ENCODE results near the gene GNG2. TPM values are rescaled to one million over a fixed set of nuclear protein-coding genes. Genes with fewer than 3 reads are reported as not detected.

GNG2 gene
- total RNA-seq, 1 experiment from 2014 or later, result 18.9 TPM

DNA sequence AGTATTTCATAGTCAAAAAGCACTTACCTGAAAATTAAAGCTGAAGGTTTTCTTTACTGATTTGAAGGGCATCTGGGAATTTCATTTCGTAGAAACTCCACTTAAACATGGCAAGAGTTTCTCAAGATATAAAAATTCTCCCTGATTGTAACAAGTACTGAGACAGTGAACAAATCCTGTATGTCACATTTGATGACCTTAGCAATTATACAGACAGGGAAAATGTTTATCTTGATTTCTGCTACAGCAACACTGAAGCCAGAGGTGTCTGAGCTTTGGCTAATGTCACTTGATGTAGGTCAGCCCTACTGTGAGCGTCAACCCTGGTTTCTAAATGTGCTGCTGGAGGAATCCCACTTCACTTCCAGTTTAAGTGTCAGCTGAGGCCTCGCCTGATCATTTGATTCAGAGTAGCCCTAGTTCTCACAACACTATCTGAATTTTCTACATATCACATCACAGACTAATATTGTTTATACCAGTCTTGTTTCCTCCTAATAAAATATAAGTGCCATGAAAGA is 149.8 kb downstream of the GNG2 start:
- H3K9me3 ChIP-seq (ENCODE audit: low read depth, low read length, poor library complexity, severe bottlenecking), result no peaks in the 10 kb centered on the region
- H3K27ac ChIP-seq (ENCODE audit: low read depth, low read length, poor library complexity, severe bottlenecking), result peak overlapping the region; percentile 3
- H3K36me3 ChIP-seq (ENCODE audit: insufficient read depth, low read length, poor library complexity, severe bottlenecking), result peaks cover 69% of the 10 kb centered on the region
- no peak for DNase-seq (ENCODE audit: low spot score)
- intact Hi-C loops (cut with micrococcal nuclease; ENCODE audit: unreplicated experiment), result loop anchor here (5.0 kb wide), 1 partner anchor 57 kb away; the partner anchor contains the start of gene NID2
- BruUV-seq (replicated peaks), result no TSS peak
- TF ChIP-seq, protein P1, sequence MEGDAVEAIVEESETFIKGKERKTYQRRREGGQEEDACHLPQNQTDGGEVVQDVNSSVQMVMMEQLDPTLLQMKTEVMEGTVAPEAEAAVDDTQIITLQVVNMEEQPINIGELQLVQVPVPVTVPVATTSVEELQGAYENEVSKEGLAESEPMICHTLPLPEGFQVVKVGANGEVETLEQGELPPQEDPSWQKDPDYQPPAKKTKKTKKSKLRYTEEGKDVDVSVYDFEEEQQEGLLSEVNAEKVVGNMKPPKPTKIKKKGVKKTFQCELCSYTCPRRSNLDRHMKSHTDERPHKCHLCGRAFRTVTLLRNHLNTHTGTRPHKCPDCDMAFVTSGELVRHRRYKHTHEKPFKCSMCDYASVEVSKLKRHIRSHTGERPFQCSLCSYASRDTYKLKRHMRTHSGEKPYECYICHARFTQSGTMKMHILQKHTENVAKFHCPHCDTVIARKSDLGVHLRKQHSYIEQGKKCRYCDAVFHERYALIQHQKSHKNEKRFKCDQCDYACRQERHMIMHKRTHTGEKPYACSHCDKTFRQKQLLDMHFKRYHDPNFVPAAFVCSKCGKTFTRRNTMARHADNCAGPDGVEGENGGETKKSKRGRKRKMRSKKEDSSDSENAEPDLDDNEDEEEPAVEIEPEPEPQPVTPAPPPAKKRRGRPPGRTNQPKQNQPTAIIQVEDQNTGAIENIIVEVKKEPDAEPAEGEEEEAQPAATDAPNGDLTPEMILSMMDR (conservative IDR thresholded peaks at IDR 0.05; ENCODE audit: low read depth, low read length), result no peak
- no peak for TF ChIP-seq EZH2 (IDR thresholded peaks at IDR 0.05; ENCODE audit: borderline replicate concordance, low read depth, low read length, poor library complexity, severe bottlenecking)
- peaks cover 19% of the 10 kb centered on the region for H3K4me1 ChIP-seq (ENCODE audit: insufficient read depth, low read length, poor library complexity, severe bottlenecking)
- ChIA-PET CTCF (no interaction called here), POLR2A (ENCODE audit: low non-redundant PET) (no interaction called here)
- H3K27me3 ChIP-seq (replicated peaks; ENCODE audit: insufficient read depth, low read depth, low read length, poor library complexity), result no peaks in the 10 kb centered on the region
- no peak overlapping the region for H3K4me3 ChIP-seq (ENCODE audit: low read depth, low read length, poor library complexity, severe bottlenecking)

DNA sequence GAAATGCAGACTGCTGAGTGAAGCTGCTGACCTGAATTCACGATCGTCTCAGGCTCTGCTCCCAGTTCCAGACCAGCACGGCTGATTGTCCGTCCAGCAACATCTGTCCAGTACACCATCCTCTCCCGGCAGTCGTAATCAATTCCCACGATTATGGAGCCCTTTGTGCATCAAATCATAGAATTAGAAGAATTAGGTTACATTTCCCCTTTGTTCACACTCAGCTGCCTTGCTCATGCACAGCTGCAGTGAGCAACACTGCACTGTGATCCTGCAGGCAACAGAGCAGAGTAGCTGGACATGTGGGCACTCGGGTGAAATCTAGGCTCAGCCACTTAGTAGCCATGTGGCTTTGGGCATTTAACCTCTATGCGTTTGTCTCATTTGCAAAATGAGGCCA is 151.1 kb downstream of the GNG2 start:
- BruUV-seq (replicated peaks), result no TSS peak
- no peak overlapping the region for H3K4me3 ChIP-seq (ENCODE audit: low read depth, low read length, poor library complexity, severe bottlenecking)
- intact Hi-C loops (cut with micrococcal nuclease; ENCODE audit: unreplicated experiment), result loop anchor here (5.0 kb wide), 1 partner anchor 56 kb away; the partner anchor contains the start of gene NID2
- no peak overlapping the region for H3K27ac ChIP-seq (ENCODE audit: low read depth, low read length, poor library complexity, severe bottlenecking)
- no peak for TF ChIP-seq EZH2 (IDR thresholded peaks at IDR 0.05; ENCODE audit: borderline replicate concordance, low read depth, low read length, poor library complexity, severe bottlenecking)
- TF ChIP-seq, protein P1 (conservative IDR thresholded peaks at IDR 0.05; ENCODE audit: low read depth, low read length), result no peak
- no peaks in the 10 kb centered on the region for H3K27me3 ChIP-seq (replicated peaks; ENCODE audit: insufficient read depth, low read depth, low read length, poor library complexity)
- POLR2A ChIA-PET (ENCODE audit: low non-redundant PET), result no interaction called here
- DNase-seq (ENCODE audit: low spot score), result no peak
- CTCF ChIA-PET, result no interaction called here
- H3K9me3 ChIP-seq (ENCODE audit: low read depth, low read length, poor library complexity, severe bottlenecking), result no peaks in the 10 kb centered on the region
- peaks cover 27% of the 10 kb centered on the region for H3K4me1 ChIP-seq (ENCODE audit: insufficient read depth, low read length, poor library complexity, severe bottlenecking)
- peaks cover 57% of the 10 kb centered on the region for H3K36me3 ChIP-seq (ENCODE audit: insufficient read depth, low read length, poor library complexity, severe bottlenecking)

DNA sequence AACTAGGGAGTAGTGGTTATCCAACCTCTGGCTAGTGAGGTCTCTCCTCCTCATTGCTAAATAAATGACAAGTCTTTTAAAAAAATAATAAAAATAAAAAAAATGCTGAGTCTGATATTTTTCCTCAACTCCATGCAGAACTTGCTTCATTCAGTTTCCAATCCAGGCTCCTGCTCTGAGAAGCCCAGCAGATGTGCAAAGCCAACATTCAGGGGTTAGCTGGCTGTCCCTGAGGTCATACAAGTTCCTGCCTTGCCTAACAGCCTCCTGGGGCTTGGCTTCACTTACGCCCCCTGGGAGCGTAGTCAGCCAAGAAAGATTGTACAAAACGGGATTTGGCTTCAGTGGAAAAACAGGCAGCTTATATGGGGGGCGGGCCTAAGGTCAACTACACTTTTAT is 152.2 kb downstream of the GNG2 start:
- no peak for DNase-seq (ENCODE audit: low spot score)
- CTCF ChIA-PET, result no interaction called here
- Histone ChIP-seq H3K4me1 (ENCODE audit: insufficient read depth, low read length, poor library complexity, severe bottlenecking) (peaks cover 27% of the 10 kb centered on the region), H3K27me3 (replicated peaks; ENCODE audit: insufficient read depth, low read depth, low read length, poor library complexity) (no peaks in the 10 kb centered on the region), H3K9me3 (ENCODE audit: low read depth, low read length, poor library complexity, severe bottlenecking) (no peaks in the 10 kb centered on the region), H3K27ac (ENCODE audit: low read depth, low read length, poor library complexity, severe bottlenecking) (peak overlapping the region; percentile 35), H3K4me3 (ENCODE audit: low read depth, low read length, poor library complexity, severe bottlenecking) (no peak overlapping the region), H3K36me3 (ENCODE audit: insufficient read depth, low read length, poor library complexity, severe bottlenecking) (peaks cover 45% of the 10 kb centered on the region)
- TF ChIP-seq EZH2 (IDR thresholded peaks at IDR 0.05; ENCODE audit: borderline replicate concordance, low read depth, low read length, poor library complexity, severe bottlenecking), result no peak
- TF ChIP-seq, protein P1 (conservative IDR thresholded peaks at IDR 0.05; ENCODE audit: low read depth, low read length), result no peak
- intact Hi-C loops (cut with micrococcal nuclease; ENCODE audit: unreplicated experiment), result loop anchor here (5.0 kb wide), 1 partner anchor 55 kb away; the partner anchor contains the start of gene NID2
- no TSS peak for BruUV-seq (replicated peaks)
- POLR2A ChIA-PET (ENCODE audit: low non-redundant PET), result no interaction called here
